Activated CD4-positive, alpha-beta T cell treated with anti-CD3 and anti-CD28 coated beads, Interleukin-10, Interleukin-2, amounts not matched to agents 100 ng/mL and 50 ng/mL, durations not matched to agents 16 hours and 8 hours (primary cell): ENCODE measurements around the gene GBGT1.

Source experiments
- DNase-seq: peaks from one replicate; pipeline ENCODE4 v3.0.0-alpha.2; 2020

Gene GBGT1

GRCh38 chr9:133161547-133161950 lies 2.2 kb downstream of the GBGT1 start:
- no peak for DNase-seq

- DNase-seq = peak; percentile 60
Measured at GRCh38 chr9:133160742-133161546, 2.8 kb downstream of the GBGT1 start.

- no peak for DNase-seq
Measured at GRCh38 chr9:133158695-133159094, 5.0 kb downstream of the GBGT1 start.

GRCh38 chr9:133155156-133155555 lies 8.6 kb downstream of the GBGT1 start:
- DNase-seq = no peak

GRCh38 chr9:133154097-133154989 lies 9.4 kb downstream of the GBGT1 start:
- DNase-seq = no peak

- no peak for DNase-seq
Measured at GRCh38 chr9:133153227-133154096, 10.3 kb downstream of the GBGT1 start.

- no peak for DNase-seq
Measured at GRCh38 chr9:133151601-133152525, 11.9 kb downstream of the GBGT1 start.

GRCh38 chr9:133151041-133151440 lies 12.7 kb downstream of the GBGT1 start:
- no peak for DNase-seq

- peak; percentile 92 for DNase-seq
Measured at GRCh38 chr9:133149130-133150015, 14.3 kb downstream of the GBGT1 start.

- peak; percentile 67 for DNase-seq
Measured at GRCh38 chr9:133148199-133149129, 15.2 kb downstream of the GBGT1 start.

- peak; percentile 89 for DNase-seq
Measured at GRCh38 chr9:133147412-133148198, 16.1 kb downstream of the GBGT1 start.

GRCh38 chr9:133146746-133147411 lies 16.8 kb downstream of the GBGT1 start:
- DNase-seq = no peak

GRCh38 chr9:133144904-133145851 lies 18.5 kb downstream of the GBGT1 start:
- no peak for DNase-seq

GRCh38 chr9:133144142-133144903 lies 19.4 kb downstream of the GBGT1 start:
- DNase-seq = peak; percentile 98

GRCh38 chr9:133143639-133144141 lies 20.0 kb downstream of the GBGT1 start:
- DNase-seq = no peak
